HG03432 (cell line): ENCODE measurements around the gene DNASE2B.

Experiments used
- ATAC-seq: cut with Tn5 transposase; IDR thresholded peaks from one replicate; pipeline ENCODE4 v1.9.1; 2021; ENCODE audit warnings: mild to moderate bottlenecking, moderate library complexity; ENCODE audit not compliant: unreplicated experiment

The DNASE2B gene

GRCh38 chr1:84374991-84375696 is 23.1 kb upstream of the DNASE2B start:
- no peak for ATAC-seq

- ATAC-seq, result no peak
These were observed 22.0 kb upstream of the DNASE2B start for GRCh38 chr1:84376000-84376910.

- ATAC-seq, result no peak
These were observed 20.7 kb upstream of the DNASE2B start for GRCh38 chr1:84377480-84378095.

- ATAC-seq, result no peak
These were observed 19.0 kb upstream of the DNASE2B start for GRCh38 chr1:84379138-84379916.

GRCh38 chr1:84379917-84380180 is 18.4 kb upstream of the DNASE2B start:
- no peak for ATAC-seq

DNA sequence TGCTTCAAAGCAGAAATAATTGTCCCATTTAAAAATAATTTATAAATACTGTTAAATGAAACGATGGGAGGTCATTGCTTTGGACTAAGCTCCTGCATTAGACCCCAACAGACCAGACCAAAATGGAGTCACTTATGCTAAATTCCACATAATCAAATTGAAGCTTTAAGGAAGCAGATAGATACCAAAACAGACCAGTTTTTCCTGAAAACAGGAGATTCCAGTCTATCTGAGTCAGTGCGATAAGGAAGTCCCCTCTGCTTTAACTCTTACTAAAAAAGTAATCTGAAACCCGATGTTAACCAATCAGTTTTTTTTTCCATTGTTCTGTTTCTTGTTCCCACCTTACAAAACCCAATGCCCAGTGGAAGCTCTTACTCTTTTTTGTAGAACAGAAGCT is 16.2 kb upstream of the DNASE2B start:
- no peak for ATAC-seq

DNA sequence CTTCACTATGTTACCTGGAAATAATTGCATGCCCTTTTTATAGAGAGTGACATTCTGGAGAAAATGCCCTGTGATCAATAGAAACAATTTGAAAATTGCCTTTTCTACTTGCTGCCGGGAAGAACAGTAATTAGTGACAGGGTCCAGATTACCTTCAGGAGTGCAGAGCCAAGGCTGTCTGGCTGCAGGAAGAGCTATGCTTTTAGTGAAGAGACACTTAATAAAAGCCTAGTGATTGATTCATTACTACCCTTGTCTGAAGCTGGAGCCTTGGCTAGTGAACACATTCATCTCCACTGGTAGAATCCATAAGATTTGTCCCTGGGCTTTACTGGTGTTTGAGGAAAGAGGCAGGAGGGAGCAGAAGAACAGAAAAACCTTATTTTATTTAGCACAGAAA is 12.9 kb upstream of the DNASE2B start:
- ATAC-seq, result no peak

DNA sequence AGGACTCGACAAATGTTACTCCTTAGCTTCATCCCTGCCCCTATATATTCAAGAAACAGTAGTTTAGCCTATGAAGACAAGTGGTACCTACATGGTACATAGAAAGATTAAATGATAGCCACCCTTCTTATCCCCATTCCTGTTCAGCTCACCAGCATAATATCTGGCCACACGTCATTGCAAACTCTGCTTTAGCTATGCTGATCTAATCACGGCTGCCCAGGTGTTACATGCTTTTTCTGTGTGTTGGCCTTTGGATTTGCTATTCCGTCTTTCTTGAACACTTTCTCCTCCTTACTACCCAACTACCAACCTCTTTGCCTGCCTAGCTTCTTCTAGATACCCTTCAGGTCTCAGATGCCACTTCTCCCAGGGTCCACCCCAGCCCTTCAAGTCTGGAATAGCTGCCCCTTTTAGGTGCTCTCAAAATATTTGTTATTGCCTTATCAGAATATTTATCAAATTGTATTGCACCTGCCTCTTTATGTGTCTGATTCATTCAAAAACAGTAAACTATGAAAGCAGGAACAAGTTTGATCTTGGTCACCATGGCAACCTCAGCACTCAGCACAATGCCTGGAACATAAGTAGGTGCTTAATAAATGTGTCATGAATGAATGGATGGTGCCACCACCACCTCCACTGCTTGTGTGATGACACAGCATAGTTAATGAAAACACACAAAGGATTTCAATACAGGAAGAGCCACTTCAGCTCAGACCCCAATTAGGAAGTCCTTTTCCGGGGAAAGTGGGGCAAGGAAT is 11.4 kb upstream of the DNASE2B start:
- no peak for ATAC-seq

GRCh38 chr1:84387480-84388163 is 10.7 kb upstream of the DNASE2B start:
- no peak for ATAC-seq

DNA sequence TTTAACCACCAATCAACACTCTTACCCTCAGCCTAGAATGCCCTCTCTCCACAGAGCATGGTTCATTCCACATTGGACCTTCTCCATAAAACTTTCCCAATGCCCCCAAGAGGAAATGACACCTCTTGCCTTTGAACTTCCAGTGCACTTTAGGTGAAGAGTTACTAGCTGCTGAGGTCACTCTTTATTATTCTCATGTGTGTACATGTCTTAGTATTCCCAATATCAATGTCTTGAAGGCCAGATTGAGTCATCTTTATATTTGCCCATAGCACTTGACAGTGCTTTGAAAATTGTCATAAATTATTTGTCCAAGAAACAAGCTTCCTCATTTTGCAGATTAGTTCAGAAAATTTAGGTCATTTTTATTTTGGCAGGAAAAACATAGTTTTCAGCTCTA is 8.1 kb upstream of the DNASE2B start:
- no peak for ATAC-seq

GRCh38 chr1:84401156-84401555 is 2.9 kb downstream of the DNASE2B start:
- ATAC-seq, result no peak

- no peak for ATAC-seq
These were observed 3.8 kb downstream of the DNASE2B start for GRCh38 chr1:84402060-84402459.

- ATAC-seq, result no peak
These were observed 4.2 kb downstream of the DNASE2B start for GRCh38 chr1:84402501-84402900.

DNA sequence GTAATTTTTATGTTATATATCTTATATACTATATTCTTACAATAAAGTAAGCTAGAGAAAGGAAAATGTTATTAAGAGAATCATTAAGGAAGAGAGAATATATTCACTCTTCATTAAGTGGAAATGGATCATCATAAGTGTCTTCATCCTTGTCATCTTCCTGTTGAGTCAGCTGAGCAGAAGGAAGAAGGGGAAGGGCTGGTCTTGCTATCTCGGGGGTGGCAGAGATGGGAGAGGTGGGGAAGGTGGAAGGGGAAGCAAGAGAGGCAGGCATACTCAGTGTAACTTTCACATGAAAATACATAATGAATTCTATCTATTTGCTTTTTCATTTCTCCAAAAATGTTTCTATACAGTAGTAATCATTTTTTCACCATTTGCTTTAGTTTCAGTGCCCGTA is 5.1 kb downstream of the DNASE2B start:
- no peak for ATAC-seq

- ATAC-seq, result no peak
These were observed 8.1 kb downstream of the DNASE2B start for GRCh38 chr1:84406346-84406861.

DNA sequence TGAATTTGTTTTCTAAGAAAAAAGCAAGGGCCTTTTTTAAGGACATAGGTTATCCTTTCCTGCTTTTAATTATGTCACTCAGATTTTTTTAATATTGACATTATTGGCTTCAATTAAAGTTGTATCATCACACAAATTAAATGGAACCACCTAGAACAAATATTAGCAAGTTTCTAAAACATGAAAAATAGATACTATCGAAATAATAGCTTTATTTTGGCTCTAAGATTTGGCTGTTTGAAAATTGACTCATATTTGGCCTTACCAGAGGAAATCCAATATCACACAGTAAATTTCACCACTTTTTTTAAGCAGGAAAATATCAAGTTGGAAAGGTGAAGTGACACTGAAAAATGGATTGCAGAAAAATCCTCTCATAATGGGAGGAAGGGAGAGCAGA is 9.2 kb downstream of the DNASE2B start:
- no peak for ATAC-seq

DNA sequence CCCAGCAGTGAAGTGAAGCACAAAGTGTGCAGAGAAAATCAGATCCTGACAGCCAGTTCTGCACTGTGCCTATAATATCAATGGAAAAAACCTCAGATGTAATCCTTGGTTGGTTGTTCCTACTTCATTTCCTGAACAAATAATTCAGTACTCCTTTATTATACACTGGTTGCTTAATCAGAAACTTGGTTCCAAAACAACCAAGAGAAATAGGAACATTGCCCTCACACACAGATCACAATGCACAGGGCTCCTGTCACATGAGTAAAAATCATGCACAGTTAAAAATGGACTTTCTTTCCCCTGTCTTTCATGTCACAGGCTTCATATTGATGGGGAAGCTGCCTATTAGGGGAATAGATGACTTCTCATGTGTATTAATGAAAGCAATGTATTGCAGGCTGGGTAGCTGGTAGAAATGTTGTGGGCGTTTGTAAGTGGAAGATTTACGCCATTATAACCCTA is 9.7 kb downstream of the DNASE2B start:
- no peak for ATAC-seq

GRCh38 chr1:84409888-84410287 is 11.6 kb downstream of the DNASE2B start:
- no peak for ATAC-seq

DNA sequence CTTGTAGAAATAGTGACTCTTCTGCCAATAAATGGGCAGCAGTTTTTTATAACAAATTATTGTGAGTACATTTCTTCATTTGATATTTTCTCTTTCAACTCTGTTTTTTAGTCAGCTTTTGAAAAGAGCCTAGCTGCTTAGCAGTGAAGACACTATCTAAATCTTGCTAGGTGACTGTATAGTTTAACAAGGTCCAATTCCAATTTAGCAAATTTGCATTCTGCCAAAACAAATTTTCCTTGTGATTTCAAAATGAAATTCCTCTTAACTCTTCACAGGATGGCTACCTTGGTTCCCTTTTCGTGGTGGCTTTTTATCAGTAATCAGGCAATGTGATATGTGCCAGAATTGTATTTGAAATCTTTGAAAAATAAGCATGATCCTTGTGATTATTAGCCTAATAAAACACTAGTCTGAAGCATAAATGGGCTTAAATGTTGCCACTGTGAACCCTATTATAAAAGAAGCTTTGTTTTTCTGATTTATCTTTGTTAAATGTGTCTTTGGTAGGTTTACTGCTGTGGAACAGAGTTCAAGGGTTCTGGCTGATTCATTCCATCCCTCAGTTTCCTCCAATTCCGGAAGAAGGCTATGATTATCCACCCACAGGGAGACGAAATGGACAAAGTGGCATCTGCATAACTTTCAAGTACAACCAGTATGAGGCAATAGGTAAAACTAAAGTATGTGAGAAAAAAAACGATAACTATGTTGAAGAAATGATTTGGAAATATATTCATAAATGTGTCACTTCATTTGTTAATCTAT is 12.2 kb downstream of the DNASE2B start:
- ATAC-seq, result no peak
